OCI-LY3 (cell line): ENCODE measurements around the gene P4HA1.

Source experiments
- EZH2phosphoT487 ChIP-seq: fragments of 200-600 bp; shearing (Covaris generic); IDR thresholded peaks from 2 replicates; pipeline ENCODE4 v1.6.1; 2018; ENCODE audit warnings: antibody characterized with exemption, mixed run types, low read depth
- TF ChIP-seq, protein P1 (sequence below): fragments of 200-600, 300-600 bp; sonication (generic); IDR thresholded peaks from 2 replicates; pipeline ENCODE4 v1.5.1; 2014; ENCODE audit warnings: antibody characterized with exemption, low read length, low read depth

DNA sequence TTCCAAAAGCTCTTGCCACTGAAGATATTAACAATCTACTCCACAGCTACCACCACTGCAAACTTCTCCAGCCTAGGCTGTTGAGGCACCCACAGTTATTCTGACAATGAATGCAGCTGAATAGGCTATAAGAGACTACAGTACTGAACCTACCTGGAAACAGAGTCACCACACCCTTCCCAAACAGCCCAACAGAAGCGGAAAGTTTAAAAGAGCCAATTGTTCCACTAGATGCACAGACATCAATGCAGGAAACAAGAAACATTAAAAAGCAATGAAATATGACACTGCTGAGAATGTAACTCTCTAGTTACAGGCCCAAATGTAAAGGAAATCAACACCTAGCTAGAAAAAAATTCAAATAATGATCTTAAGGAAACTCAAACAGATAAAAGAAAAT is 77.6 kb downstream of the P4HA1 start:
- TF ChIP-seq, protein P1, sequence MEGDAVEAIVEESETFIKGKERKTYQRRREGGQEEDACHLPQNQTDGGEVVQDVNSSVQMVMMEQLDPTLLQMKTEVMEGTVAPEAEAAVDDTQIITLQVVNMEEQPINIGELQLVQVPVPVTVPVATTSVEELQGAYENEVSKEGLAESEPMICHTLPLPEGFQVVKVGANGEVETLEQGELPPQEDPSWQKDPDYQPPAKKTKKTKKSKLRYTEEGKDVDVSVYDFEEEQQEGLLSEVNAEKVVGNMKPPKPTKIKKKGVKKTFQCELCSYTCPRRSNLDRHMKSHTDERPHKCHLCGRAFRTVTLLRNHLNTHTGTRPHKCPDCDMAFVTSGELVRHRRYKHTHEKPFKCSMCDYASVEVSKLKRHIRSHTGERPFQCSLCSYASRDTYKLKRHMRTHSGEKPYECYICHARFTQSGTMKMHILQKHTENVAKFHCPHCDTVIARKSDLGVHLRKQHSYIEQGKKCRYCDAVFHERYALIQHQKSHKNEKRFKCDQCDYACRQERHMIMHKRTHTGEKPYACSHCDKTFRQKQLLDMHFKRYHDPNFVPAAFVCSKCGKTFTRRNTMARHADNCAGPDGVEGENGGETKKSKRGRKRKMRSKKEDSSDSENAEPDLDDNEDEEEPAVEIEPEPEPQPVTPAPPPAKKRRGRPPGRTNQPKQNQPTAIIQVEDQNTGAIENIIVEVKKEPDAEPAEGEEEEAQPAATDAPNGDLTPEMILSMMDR, result no peak
- TF ChIP-seq EZH2phosphoT487, result no peak
